IPS-11a (cell line): ENCODE measurements around the gene CDC42BPA.
"Not testable (repeated sequence)": the region's sequence is repeated elsewhere in the genome, so short reads cannot be mapped to it uniquely, and the experiment has no call there.

Experiments
- H3K4me3 ChIP-seq: one replicate; pipeline ENCODE4 v1.5.1; 2013; ENCODE audit warnings: low read depth, low read length, control low read depth

CDC42BPA gene

GRCh38 chr1:227318016-227318852 lies at the start of gene CDC42BPA:
Gene CDC42BPA (minus strand): TSS chr1:227318492. CDS start chr1:227317182, 1,310 bp downstream.
- H3K4me3 ChIP-seq, result peak within 1 kb of the TSS; percentile 81

- no peak overlapping the region for H3K4me3 ChIP-seq
Observed at GRCh38 chr1:227368009-227368408, 49.7 kb upstream of the CDC42BPA start.

GRCh38 chr1:227365473-227366431 lies 47.5 kb upstream of the CDC42BPA start:
- H3K4me3 ChIP-seq, result no peak overlapping the region

GRCh38 chr1:227364657-227365056 lies 46.4 kb upstream of the CDC42BPA start:
- H3K4me3 ChIP-seq, result no peak overlapping the region

- H3K4me3 ChIP-seq, result no peak overlapping the region
Observed at GRCh38 chr1:227363825-227364224, 45.5 kb upstream of the CDC42BPA start.

- no peak overlapping the region for H3K4me3 ChIP-seq
Observed at GRCh38 chr1:227362039-227362438, 43.7 kb upstream of the CDC42BPA start.

- H3K4me3 ChIP-seq, result no peak overlapping the region
Observed at GRCh38 chr1:227357927-227358302, 39.6 kb upstream of the CDC42BPA start.

GRCh38 chr1:227357171-227357926 lies 39.1 kb upstream of the CDC42BPA start:
- H3K4me3 ChIP-seq, result no peak overlapping the region

- no peak overlapping the region for H3K4me3 ChIP-seq
Observed at GRCh38 chr1:227356620-227357146, 38.4 kb upstream of the CDC42BPA start.

- no peak overlapping the region for H3K4me3 ChIP-seq
Observed at GRCh38 chr1:227355542-227356245, 37.4 kb upstream of the CDC42BPA start.

GRCh38 chr1:227353186-227353585 lies 34.9 kb upstream of the CDC42BPA start:
- H3K4me3 ChIP-seq, result no peak overlapping the region

GRCh38 chr1:227352164-227352563 lies 33.9 kb upstream of the CDC42BPA start:
- not testable (repeated sequence) for H3K4me3 ChIP-seq

GRCh38 chr1:227351443-227351842 lies 33.2 kb upstream of the CDC42BPA start:
- no peak overlapping the region for H3K4me3 ChIP-seq

- H3K4me3 ChIP-seq, result no peak overlapping the region
Observed at GRCh38 chr1:227349967-227350366, 31.7 kb upstream of the CDC42BPA start.

- no peak overlapping the region for H3K4me3 ChIP-seq
Observed at GRCh38 chr1:227343727-227344551, 25.6 kb upstream of the CDC42BPA start.

- H3K4me3 ChIP-seq, result no peak overlapping the region
Observed at GRCh38 chr1:227343206-227343605, 24.9 kb upstream of the CDC42BPA start.

- no peak overlapping the region for H3K4me3 ChIP-seq
Observed at GRCh38 chr1:227342075-227342829, 24.0 kb upstream of the CDC42BPA start.

- H3K4me3 ChIP-seq, result not testable (repeated sequence)
Observed at GRCh38 chr1:227336136-227336535, 17.8 kb upstream of the CDC42BPA start.
